ENCODE measurements around the gene CCNB1. TPM values are rescaled to one million over a fixed set of nuclear protein-coding genes. Genes with fewer than 3 reads are reported as not detected.

CCNB1 gene
- polyA plus RNA-seq, 1 donor (not counting 4 experiments of a cell fraction or from before 2014, with no cell fraction given): 126 TPM

DNA sequence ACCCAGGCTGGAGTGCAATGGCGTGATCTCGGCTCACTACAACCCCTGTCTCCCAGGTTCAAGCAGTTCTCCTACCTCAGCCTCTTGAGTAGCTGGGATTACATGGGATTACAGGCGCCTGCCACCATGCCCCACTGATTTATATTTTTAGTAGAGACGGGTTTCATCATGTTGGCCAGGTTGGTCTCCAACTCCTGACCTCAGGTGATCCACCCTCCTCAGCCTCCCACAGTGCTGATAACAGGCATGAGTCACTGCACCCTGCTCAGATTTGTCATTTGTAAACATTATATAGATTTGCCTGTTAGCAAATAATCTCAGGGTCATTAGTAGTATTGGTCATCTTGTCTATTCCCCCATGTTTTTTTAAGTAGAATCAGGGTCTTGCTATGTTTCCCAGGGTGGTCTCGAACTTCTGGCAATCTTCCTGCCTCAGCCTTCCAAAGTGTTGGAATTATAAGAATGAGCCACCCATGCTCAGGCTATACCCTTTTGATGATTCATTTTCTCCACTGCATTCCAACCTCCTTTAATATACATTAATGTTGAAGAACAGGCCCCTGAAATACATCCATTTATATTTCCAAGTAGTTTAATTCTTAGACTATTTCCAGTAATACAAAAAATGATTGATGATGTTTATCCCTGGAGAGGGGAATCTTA, 39.7 kb downstream of the CCNB1 start:
- Histone ChIP-seq H3K9ac (ENCODE audit: control insufficient read depth, extremely low read depth, insufficient read depth, low read length) (no peak overlapping the region), H3K27me3 (ENCODE audit: control insufficient read depth, extremely low read depth, insufficient read depth, low read length) (no peaks in the 10 kb centered on the region), H3K4me3 (ENCODE audit: control insufficient read depth in 2 of 3, extremely low read depth in 1 of 3, insufficient read depth in 2 of 3, low read depth in 1 of 3, low read length in 3 of 3) (no peak overlapping the region), H2AFZ (ENCODE audit: control insufficient read depth, low read length) (no peak overlapping the region), H3K4me2 (ENCODE audit: control insufficient read depth, extremely low read depth, insufficient read depth, low read depth, low read length) (peak overlapping the region; percentile 45), H3K9me3 (ENCODE audit: control insufficient read depth, low read depth, low read length) (no peaks in the 10 kb centered on the region), H3K36me3 (ENCODE audit: control insufficient read depth in 2 of 2, extremely low read depth in 1 of 2, insufficient read depth in 2 of 2, low read length in 2 of 2) (no peaks in the 10 kb centered on the region), H3K79me2 (ENCODE audit: control insufficient read depth, insufficient read depth, low read length) (no peaks in the 10 kb centered on the region), H3K4me1 (ENCODE audit: control insufficient read depth, extremely low read depth, insufficient read depth, low read length) (peaks cover 6% of the 10 kb centered on the region), H4K20me1 (ENCODE audit: control insufficient read depth, extremely low read depth, insufficient read depth, low read length) (no peaks in the 10 kb centered on the region), H3K9me1 (ENCODE audit: control insufficient read depth, extremely low read depth, insufficient read depth, low read length) (no peaks in the 10 kb centered on the region), H3K27ac (ENCODE audit: control insufficient read depth, insufficient read depth, low read length) (peak overlapping the region; percentile 52)
- dilution Hi-C loops (cut with MboI; ENCODE audit: extremely low pct_ligation_motif_present, low sequenced_read_pairs): no loop called here
- no peak for FAIRE-seq
- DNase-seq (ENCODE audit: low read depth, low spot score): no peak
- no peak for TF ChIP-seq EZH2 (IDR thresholded peaks at IDR 0.05; ENCODE audit: low read length)
- TF ChIP-seq, protein P1, sequence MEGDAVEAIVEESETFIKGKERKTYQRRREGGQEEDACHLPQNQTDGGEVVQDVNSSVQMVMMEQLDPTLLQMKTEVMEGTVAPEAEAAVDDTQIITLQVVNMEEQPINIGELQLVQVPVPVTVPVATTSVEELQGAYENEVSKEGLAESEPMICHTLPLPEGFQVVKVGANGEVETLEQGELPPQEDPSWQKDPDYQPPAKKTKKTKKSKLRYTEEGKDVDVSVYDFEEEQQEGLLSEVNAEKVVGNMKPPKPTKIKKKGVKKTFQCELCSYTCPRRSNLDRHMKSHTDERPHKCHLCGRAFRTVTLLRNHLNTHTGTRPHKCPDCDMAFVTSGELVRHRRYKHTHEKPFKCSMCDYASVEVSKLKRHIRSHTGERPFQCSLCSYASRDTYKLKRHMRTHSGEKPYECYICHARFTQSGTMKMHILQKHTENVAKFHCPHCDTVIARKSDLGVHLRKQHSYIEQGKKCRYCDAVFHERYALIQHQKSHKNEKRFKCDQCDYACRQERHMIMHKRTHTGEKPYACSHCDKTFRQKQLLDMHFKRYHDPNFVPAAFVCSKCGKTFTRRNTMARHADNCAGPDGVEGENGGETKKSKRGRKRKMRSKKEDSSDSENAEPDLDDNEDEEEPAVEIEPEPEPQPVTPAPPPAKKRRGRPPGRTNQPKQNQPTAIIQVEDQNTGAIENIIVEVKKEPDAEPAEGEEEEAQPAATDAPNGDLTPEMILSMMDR (optimal IDR thresholded peaks at IDR 0.05 in 1 of 3, IDR thresholded peaks at IDR 0.05 in 1 of 3, conservative IDR thresholded peaks at IDR 0.05 in 1 of 3; ENCODE audit: extremely low read depth in 1 of 3, insufficient read depth in 2 of 3, low read length in 3 of 3): no peak

DNA sequence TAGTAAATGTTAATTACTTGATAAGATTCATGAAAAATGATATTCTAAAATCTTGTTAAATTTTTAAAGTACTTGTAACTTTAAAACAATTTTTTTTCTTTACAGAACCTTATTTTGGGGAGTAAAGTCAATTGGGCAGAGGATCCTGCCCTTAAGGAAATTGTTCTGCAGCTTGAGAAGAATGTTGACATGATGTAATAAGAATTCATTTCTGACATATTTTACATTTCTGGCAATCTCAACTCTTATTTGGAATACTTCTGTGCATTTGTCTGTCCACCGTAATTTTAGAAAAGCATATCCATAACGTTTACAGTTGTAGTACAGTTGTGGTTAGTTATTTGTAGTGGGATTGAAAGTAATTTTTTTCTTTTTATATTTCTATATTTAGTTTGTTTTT, 42.7 kb downstream of the CCNB1 start:
- Histone ChIP-seq H3K4me1 (ENCODE audit: control insufficient read depth, extremely low read depth, insufficient read depth, low read length) (peaks cover 11% of the 10 kb centered on the region), H3K4me3 (ENCODE audit: control insufficient read depth in 2 of 3, extremely low read depth in 1 of 3, insufficient read depth in 2 of 3, low read depth in 1 of 3, low read length in 3 of 3) (no peak overlapping the region), H3K4me2 (ENCODE audit: control insufficient read depth, extremely low read depth, insufficient read depth, low read depth, low read length) (no peak overlapping the region), H3K9ac (ENCODE audit: control insufficient read depth, extremely low read depth, insufficient read depth, low read length) (no peak overlapping the region), H3K9me1 (ENCODE audit: control insufficient read depth, extremely low read depth, insufficient read depth, low read length) (no peaks in the 10 kb centered on the region), H3K9me3 (ENCODE audit: control insufficient read depth, low read depth, low read length) (no peaks in the 10 kb centered on the region), H4K20me1 (ENCODE audit: control insufficient read depth, extremely low read depth, insufficient read depth, low read length) (no peaks in the 10 kb centered on the region), H2AFZ (ENCODE audit: control insufficient read depth, low read length) (no peak overlapping the region), H3K27me3 (ENCODE audit: control insufficient read depth, extremely low read depth, insufficient read depth, low read length) (no peaks in the 10 kb centered on the region), H3K79me2 (ENCODE audit: control insufficient read depth, insufficient read depth, low read length) (no peaks in the 10 kb centered on the region), H3K36me3 (ENCODE audit: control insufficient read depth in 2 of 2, extremely low read depth in 1 of 2, insufficient read depth in 2 of 2, low read length in 2 of 2) (no peaks in the 10 kb centered on the region), H3K27ac (ENCODE audit: control insufficient read depth, insufficient read depth, low read length) (no peak overlapping the region)
- TF ChIP-seq EZH2 (IDR thresholded peaks at IDR 0.05; ENCODE audit: low read length): no peak
- TF ChIP-seq, protein P1 (optimal IDR thresholded peaks at IDR 0.05 in 1 of 3, IDR thresholded peaks at IDR 0.05 in 1 of 3, conservative IDR thresholded peaks at IDR 0.05 in 1 of 3; ENCODE audit: extremely low read depth in 1 of 3, insufficient read depth in 2 of 3, low read length in 3 of 3): no peak
- DNase-seq (ENCODE audit: low read depth, low spot score): no peak
- no peak for FAIRE-seq
- dilution Hi-C loops (cut with MboI; ENCODE audit: extremely low pct_ligation_motif_present, low sequenced_read_pairs): no loop called here

Data from keratinocyte (primary cell).